ENCODE measurements around the gene MPV17L2. TPM values are rescaled to one million over a fixed set of nuclear protein-coding genes. Genes with fewer than 3 reads are reported as not detected.

MPV17L2 gene
- total RNA-seq, 1 donor from 2014 or later = 9.5 TPM

- TF ChIP-seq CTCF (IDR thresholded peaks at IDR 0.05; ENCODE audit: insufficient read depth, low read length, severe bottlenecking) = no peak
Observed at GRCh38 chr19:18233224-18233825, 40.3 kb downstream of the MPV17L2 start.

GRCh38 chr19:18234194-18234593 is 41.2 kb downstream of the MPV17L2 start:
- Histone ChIP-seq H3K36me3 (ENCODE audit: control insufficient read depth, insufficient read depth, low read length) (no peaks in the 10 kb centered on the region), H3K4me3 (ENCODE audit: low read depth, low read length) (no peak overlapping the region), H3K27me3 (ENCODE audit: control insufficient read depth, insufficient read depth, low read length) (peaks cover 3% of the 10 kb centered on the region)
- DNase-seq (ENCODE audit: low read depth) (no peak), FAIRE-seq (no peak)
- no peak for TF ChIP-seq CTCF (IDR thresholded peaks at IDR 0.05; ENCODE audit: insufficient read depth, low read length, severe bottlenecking)

More at GRCh38 chr19:18233224-18233825, 40.3 kb downstream of the MPV17L2 start:
- no peak for FAIRE-seq
- peaks cover 3% of the 10 kb centered on the region for H3K27me3 ChIP-seq (ENCODE audit: control insufficient read depth, insufficient read depth, low read length)
- H3K4me3 ChIP-seq (ENCODE audit: low read depth, low read length) = no peak overlapping the region
- peak; percentile 15 for DNase-seq (ENCODE audit: low read depth)
- H3K36me3 ChIP-seq (ENCODE audit: control insufficient read depth, insufficient read depth, low read length) = no peaks in the 10 kb centered on the region

DNA sequence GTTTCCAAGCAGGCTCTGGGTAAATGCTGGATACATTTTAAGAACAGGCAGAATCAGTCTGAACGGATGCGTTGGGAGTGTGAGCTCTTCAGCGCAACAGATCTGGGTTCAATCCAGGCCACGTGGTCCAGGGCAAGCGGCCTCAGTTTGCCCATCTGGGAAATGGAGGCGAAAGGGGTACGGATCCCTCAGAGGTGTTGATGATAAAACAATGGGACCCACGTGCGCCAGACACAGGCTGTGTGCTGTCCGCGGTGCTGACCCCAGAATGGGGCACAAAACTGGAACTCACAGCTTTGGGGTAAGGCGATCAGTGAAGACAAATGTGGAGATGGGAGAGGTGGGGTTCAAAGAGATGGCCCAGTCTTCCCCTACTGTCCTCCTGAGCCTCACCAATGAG is 46.3 kb downstream of the MPV17L2 start:
- DNase-seq (ENCODE audit: low read depth) (no peak), FAIRE-seq (no peak)
- Histone ChIP-seq H3K4me3 (ENCODE audit: low read depth, low read length) (no peak overlapping the region), H3K36me3 (ENCODE audit: control insufficient read depth, insufficient read depth, low read length) (no peaks in the 10 kb centered on the region), H3K27me3 (ENCODE audit: control insufficient read depth, insufficient read depth, low read length) (no peaks in the 10 kb centered on the region)
- no peak for TF ChIP-seq CTCF (IDR thresholded peaks at IDR 0.05; ENCODE audit: insufficient read depth, low read length, severe bottlenecking)

- H3K4me3 ChIP-seq (ENCODE audit: low read depth, low read length) = no peak overlapping the region
- H3K27me3 ChIP-seq (ENCODE audit: control insufficient read depth, insufficient read depth, low read length) = no peaks in the 10 kb centered on the region
- FAIRE-seq (no peak), DNase-seq (ENCODE audit: low read depth) (no peak)
- TF ChIP-seq CTCF (IDR thresholded peaks at IDR 0.05; ENCODE audit: insufficient read depth, low read length, severe bottlenecking) = no peak
- H3K36me3 ChIP-seq (ENCODE audit: control insufficient read depth, insufficient read depth, low read length) = no peaks in the 10 kb centered on the region
Observed at GRCh38 chr19:18245297-18245696, 52.3 kb downstream of the MPV17L2 start.

Other genes with a start within 250 kb of the MPV17L2 start
- gene KCNN1, start 226.1 kb upstream of the MPV17L2 start, total RNA-seq = not detected in 2 replicates
- 6.1 and 7.2 TPM in 2 replicates for gene ARRDC2, start 185.0 kb upstream of the MPV17L2 start, total RNA-seq
- gene IL12RB1, start 106.3 kb upstream of the MPV17L2 start, total RNA-seq = under 0.01 TPM in 1 of 2 replicates, not detected in the other
- 0.79 and 2.2 TPM in 2 replicates for gene MAST3, start 95.4 kb upstream of the MPV17L2 start, total RNA-seq
- 2.6 and 4.0 TPM in 2 replicates for gene PIK3R2, start 40.1 kb upstream of the MPV17L2 start, total RNA-seq
- gene IFI30, start 19.4 kb upstream of the MPV17L2 start, total RNA-seq = 17.6 and 20.6 TPM in 2 replicates
- gene RAB3A, start 10.8 kb downstream of the MPV17L2 start, total RNA-seq = 0.53 and 1.0 TPM in 2 replicates
- gene PDE4C, start 33.2 kb downstream of the MPV17L2 start, total RNA-seq = 0.26 and 0.38 TPM in 2 replicates
- under 0.01 TPM in 1 of 2 replicates, not detected in the other for gene IQCN, start 81.2 kb downstream of the MPV17L2 start, total RNA-seq
- 54.0 and 89.0 TPM in 2 replicates for gene JUND, start 88.4 kb downstream of the MPV17L2 start, total RNA-seq
- 208 and 260 TPM in 2 replicates for gene LSM4, start 129.9 kb downstream of the MPV17L2 start, total RNA-seq
- 8.2 and 12.6 TPM in 2 replicates for gene PGPEP1, start 147.4 kb downstream of the MPV17L2 start, total RNA-seq
- gene GDF15, start 192.9 kb downstream of the MPV17L2 start, total RNA-seq = 123 and 166 TPM in 2 replicates
- under 0.01 TPM in 1 of 2 replicates, not detected in the other for gene LRRC25, start 204.4 kb downstream of the MPV17L2 start, total RNA-seq
- 13.2 and 17.1 TPM in 2 replicates for gene SSBP4, start 226.2 kb downstream of the MPV17L2 start, total RNA-seq
- 6.7 and 15.3 TPM in 2 replicates for gene ISYNA1, start 244.9 kb downstream of the MPV17L2 start, total RNA-seq